GM23338 (cell line): Measurements from ENCODE around the gene ARG2. TPM values are rescaled to one million over a fixed set of nuclear protein-coding genes. Genes with fewer than 3 reads are reported as not detected.

Source experiments
- EZH2phosphoT487 ChIP-seq: fragments of 200-600 bp; sonication (generic); IDR thresholded peaks from one replicate; pipeline ENCODE4 v1.8.1; 2018; ENCODE audit warnings: antibody characterized with exemption; ENCODE audit not compliant: unreplicated experiment
- JUNB ChIP-seq: IDR thresholded peaks from one replicate; pipeline ENCODE4 v1.6.1; 2016; ENCODE audit warnings: antibody characterized with exemption; ENCODE audit not compliant: unreplicated experiment
- POLR2AphosphoS5 ChIP-seq: IDR thresholded peaks from 2 replicates; pipeline ENCODE4 v1.6.1; 2016; ENCODE audit warnings: antibody characterized with exemption, low read depth
- REST ChIP-seq: IDR thresholded peaks from one replicate; pipeline ENCODE4 v1.6.1; 2018; ENCODE audit warnings: antibody characterized with exemption; ENCODE audit not compliant: unreplicated experiment
- ZNF462 ChIP-seq: fragments of 250-450 bp; sonication (Bioruptor Pico); IDR thresholded peaks from 2 replicates; pipeline ENCODE4 v1.5.0; 2020; ENCODE audit warnings: mild to moderate bottlenecking, moderate library complexity
- polyA plus RNA-seq: library from polyadenylated mRNA; unstranded; fragments of >200 nt; fragmentation: Nextera tagmentation; extraction: Ambion mirVana; gene quantifications from 2 replicates; pipeline ENCODE4 v1.2.1, GENCODE V29; 2016
- total RNA-seq: library from RNA; depleted of rRNA; stranded (reverse); fragments of >200 nt; shearing (Covaris generic); gene quantifications from 2 replicates; pipeline ENCODE4 v1.2.3, GENCODE V29; 2014
- TF ChIP-seq, protein P1 (sequence below), 2 experiments: fragments of 200-600 bp in 1 of 2; sonication (generic) in 1 of 2; conservative IDR thresholded peaks; 2 replicates each; pipeline versions ENCODE4 v1.5.1 to v1.6.1; 2016 to 2017; ENCODE audit warnings: antibody characterized with exemption in 2 of 2, low read depth in 2 of 2, mild to moderate bottlenecking in 2 of 2, moderate library complexity in 1 of 2

ARG2 gene
- total and polyA plus RNA-seq, 2 experiments from 2014 or later, result 42.7 to 69.4 TPM

- no peak for TF ChIP-seq REST
- TF ChIP-seq, protein P1, sequence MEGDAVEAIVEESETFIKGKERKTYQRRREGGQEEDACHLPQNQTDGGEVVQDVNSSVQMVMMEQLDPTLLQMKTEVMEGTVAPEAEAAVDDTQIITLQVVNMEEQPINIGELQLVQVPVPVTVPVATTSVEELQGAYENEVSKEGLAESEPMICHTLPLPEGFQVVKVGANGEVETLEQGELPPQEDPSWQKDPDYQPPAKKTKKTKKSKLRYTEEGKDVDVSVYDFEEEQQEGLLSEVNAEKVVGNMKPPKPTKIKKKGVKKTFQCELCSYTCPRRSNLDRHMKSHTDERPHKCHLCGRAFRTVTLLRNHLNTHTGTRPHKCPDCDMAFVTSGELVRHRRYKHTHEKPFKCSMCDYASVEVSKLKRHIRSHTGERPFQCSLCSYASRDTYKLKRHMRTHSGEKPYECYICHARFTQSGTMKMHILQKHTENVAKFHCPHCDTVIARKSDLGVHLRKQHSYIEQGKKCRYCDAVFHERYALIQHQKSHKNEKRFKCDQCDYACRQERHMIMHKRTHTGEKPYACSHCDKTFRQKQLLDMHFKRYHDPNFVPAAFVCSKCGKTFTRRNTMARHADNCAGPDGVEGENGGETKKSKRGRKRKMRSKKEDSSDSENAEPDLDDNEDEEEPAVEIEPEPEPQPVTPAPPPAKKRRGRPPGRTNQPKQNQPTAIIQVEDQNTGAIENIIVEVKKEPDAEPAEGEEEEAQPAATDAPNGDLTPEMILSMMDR (conservative IDR thresholded peaks at IDR 0.05; ENCODE audit: low read depth in 2 of 2), result no peak
- no peak for TF ChIP-seq EZH2phosphoT487
- TF ChIP-seq ZNF462, result no peak
- TF ChIP-seq JUNB, result no peak
- TF ChIP-seq POLR2AphosphoS5, result no peak
Measured at GRCh38 chr14:67641480-67641879, 21.8 kb downstream of the ARG2 start (continued).
